Measurements from ENCODE around the gene ESRRB.

Gene ESRRB

GRCh38 chr14:76408877-76409276, 32.9 kb downstream of the ESRRB start:
- no peaks in the 10 kb centered on the region for H3K36me3 ChIP-seq (ENCODE audit: control insufficient read depth, insufficient read depth, low read length)
- H3K4me1 ChIP-seq (ENCODE audit: control insufficient read depth, insufficient read depth, low read length, poor library complexity, severe bottlenecking): no peaks in the 10 kb centered on the region
- WGBS, 2 experiments (ENCODE audit: insufficient coverage in 2 of 2): no CpG with 5 or more reads among the region's 1 CpG
- no peaks in the 10 kb centered on the region for H3K9me3 ChIP-seq (ENCODE audit: control insufficient read depth, low read length)
- no peak overlapping the region for H3K27ac ChIP-seq (ENCODE audit: low read depth, low read length, severe bottlenecking)
- no peak overlapping the region for H3K4me3 ChIP-seq (ENCODE audit: extremely low read depth, insufficient read depth, low read length, poor library complexity, severe bottlenecking)

- H3K4me1 ChIP-seq (ENCODE audit: control insufficient read depth, insufficient read depth, low read length, poor library complexity, severe bottlenecking): no peaks in the 10 kb centered on the region
- H3K36me3 ChIP-seq (ENCODE audit: control insufficient read depth, insufficient read depth, low read length): no peaks in the 10 kb centered on the region
- no peak overlapping the region for H3K27ac ChIP-seq (ENCODE audit: low read depth, low read length, severe bottlenecking)
- no peaks in the 10 kb centered on the region for H3K9me3 ChIP-seq (ENCODE audit: control insufficient read depth, low read length)
- H3K4me3 ChIP-seq (ENCODE audit: extremely low read depth, insufficient read depth, low read length, poor library complexity, severe bottlenecking): no peak overlapping the region
- 10 to 35% methylated on average over 3 of the region's 5 CpGs for whole genome bisulfite sequencing, 2 experiments (ENCODE audit: insufficient coverage in 2 of 2)
Observed at GRCh38 chr14:76412501-76412900, 36.6 kb downstream of the ESRRB start.

- no peaks in the 10 kb centered on the region for H3K36me3 ChIP-seq (ENCODE audit: control insufficient read depth, insufficient read depth, low read length)
- no peaks in the 10 kb centered on the region for H3K4me1 ChIP-seq (ENCODE audit: control insufficient read depth, insufficient read depth, low read length, poor library complexity, severe bottlenecking)
- WGBS, 2 experiments (ENCODE audit: insufficient coverage in 2 of 2): 87 to 90% methylated on average over 7 to 8 of the region's 23 CpGs
- H3K9me3 ChIP-seq (ENCODE audit: control insufficient read depth, low read length): no peaks in the 10 kb centered on the region
- H3K27ac ChIP-seq (ENCODE audit: low read depth, low read length, severe bottlenecking): no peak overlapping the region
- no peak overlapping the region for H3K4me3 ChIP-seq (ENCODE audit: extremely low read depth, insufficient read depth, low read length, poor library complexity, severe bottlenecking)
Observed at GRCh38 chr14:76413106-76413961, 37.4 kb downstream of the ESRRB start.

- Histone ChIP-seq H3K9me3 (ENCODE audit: control insufficient read depth, low read length) (no peaks in the 10 kb centered on the region), H3K36me3 (ENCODE audit: control insufficient read depth, insufficient read depth, low read length) (no peaks in the 10 kb centered on the region), H3K4me1 (ENCODE audit: control insufficient read depth, insufficient read depth, low read length, poor library complexity, severe bottlenecking) (no peaks in the 10 kb centered on the region), H3K27ac (ENCODE audit: low read depth, low read length, severe bottlenecking) (no peak overlapping the region), H3K4me3 (ENCODE audit: extremely low read depth, insufficient read depth, low read length, poor library complexity, severe bottlenecking) (no peak overlapping the region)
- 18 to 33% methylated on average over 6 to 14 of the region's 36 CpGs for WGBS, 2 experiments (ENCODE audit: insufficient coverage in 2 of 2)
Observed at GRCh38 chr14:76413962-76414600, 38.1 kb downstream of the ESRRB start.

- Histone ChIP-seq H3K4me3 (ENCODE audit: extremely low read depth, insufficient read depth, low read length, poor library complexity, severe bottlenecking) (no peak overlapping the region), H3K4me1 (ENCODE audit: control insufficient read depth, insufficient read depth, low read length, poor library complexity, severe bottlenecking) (no peaks in the 10 kb centered on the region), H3K9me3 (ENCODE audit: control insufficient read depth, low read length) (no peaks in the 10 kb centered on the region), H3K27ac (ENCODE audit: low read depth, low read length, severe bottlenecking) (no peak overlapping the region), H3K36me3 (ENCODE audit: control insufficient read depth, insufficient read depth, low read length) (no peaks in the 10 kb centered on the region)
- no CpG with 5 or more reads among the region's 3 CpGs for WGBS, 2 experiments (ENCODE audit: insufficient coverage in 2 of 2)
Observed at GRCh38 chr14:76419399-76419798, 43.5 kb downstream of the ESRRB start.

- no peak overlapping the region for H3K27ac ChIP-seq (ENCODE audit: low read depth, low read length, severe bottlenecking)
- 78 to 89% methylated on average over 2 to 3 of the region's 4 CpGs for WGBS, 2 experiments (ENCODE audit: insufficient coverage in 2 of 2)
- no peaks in the 10 kb centered on the region for H3K36me3 ChIP-seq (ENCODE audit: control insufficient read depth, insufficient read depth, low read length)
- H3K4me1 ChIP-seq (ENCODE audit: control insufficient read depth, insufficient read depth, low read length, poor library complexity, severe bottlenecking): no peaks in the 10 kb centered on the region
- no peaks in the 10 kb centered on the region for H3K9me3 ChIP-seq (ENCODE audit: control insufficient read depth, low read length)
- H3K4me3 ChIP-seq (ENCODE audit: extremely low read depth, insufficient read depth, low read length, poor library complexity, severe bottlenecking): no peak overlapping the region
Observed at GRCh38 chr14:76420827-76421226, 44.9 kb downstream of the ESRRB start.

DNA sequence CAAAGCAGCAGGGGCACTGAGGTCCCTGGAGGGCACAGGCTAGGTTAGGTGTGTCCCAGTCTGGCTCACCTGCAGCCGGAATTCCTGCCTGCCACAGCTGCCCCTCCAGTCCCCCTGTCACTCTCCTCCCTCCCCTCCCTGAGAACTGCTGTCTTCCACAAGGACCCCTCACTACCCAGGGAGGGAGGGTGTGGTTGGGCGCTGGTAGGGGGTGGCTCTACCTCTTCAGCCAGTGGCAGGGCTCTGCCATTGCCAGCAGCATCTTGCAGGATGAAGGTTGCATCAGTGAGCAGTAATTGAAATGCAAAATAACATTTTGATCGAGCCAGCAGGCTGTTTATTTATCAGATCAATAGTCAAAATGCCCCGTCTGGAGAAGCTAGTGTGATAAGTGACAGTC, 45.7 kb downstream of the ESRRB start:
- no peaks in the 10 kb centered on the region for H3K36me3 ChIP-seq (ENCODE audit: control insufficient read depth, insufficient read depth, low read length)
- H3K4me1 ChIP-seq (ENCODE audit: control insufficient read depth, insufficient read depth, low read length, poor library complexity, severe bottlenecking): no peaks in the 10 kb centered on the region
- H3K4me3 ChIP-seq (ENCODE audit: extremely low read depth, insufficient read depth, low read length, poor library complexity, severe bottlenecking): no peak overlapping the region
- 35 to 65% methylated on average over 2 of the region's 4 CpGs for WGBS, 2 experiments (ENCODE audit: insufficient coverage in 2 of 2)
- no peaks in the 10 kb centered on the region for H3K9me3 ChIP-seq (ENCODE audit: control insufficient read depth, low read length)
- no peak overlapping the region for H3K27ac ChIP-seq (ENCODE audit: low read depth, low read length, severe bottlenecking)

DNA sequence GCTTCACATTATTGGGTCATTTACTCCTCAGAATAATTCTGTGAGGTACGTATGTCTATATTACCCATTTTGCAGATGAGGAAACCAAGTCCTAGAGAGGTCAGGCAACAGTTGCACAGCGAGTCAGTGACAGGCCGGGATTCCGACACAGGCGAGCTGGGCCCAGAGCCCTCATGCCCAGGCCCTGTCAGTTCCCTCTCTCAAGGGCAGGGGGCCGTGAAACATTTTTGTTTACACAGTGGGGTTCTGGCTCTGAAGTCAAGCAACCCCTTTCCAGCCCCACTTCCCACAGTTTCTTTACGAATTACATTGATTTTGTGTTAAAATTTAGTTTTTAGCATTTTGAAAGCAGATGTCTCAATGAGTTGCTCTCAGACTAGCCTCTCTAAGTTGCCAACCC, 46.7 kb downstream of the ESRRB start:
- H3K27ac ChIP-seq (ENCODE audit: low read depth, low read length, severe bottlenecking): no peak overlapping the region
- H3K4me1 ChIP-seq (ENCODE audit: control insufficient read depth, insufficient read depth, low read length, poor library complexity, severe bottlenecking): no peaks in the 10 kb centered on the region
- H3K9me3 ChIP-seq (ENCODE audit: control insufficient read depth, low read length): no peaks in the 10 kb centered on the region
- H3K36me3 ChIP-seq (ENCODE audit: control insufficient read depth, insufficient read depth, low read length): no peaks in the 10 kb centered on the region
- no peak overlapping the region for H3K4me3 ChIP-seq (ENCODE audit: extremely low read depth, insufficient read depth, low read length, poor library complexity, severe bottlenecking)
- WGBS, 2 experiments (ENCODE audit: insufficient coverage in 2 of 2): 95 to 100% methylated on average over 5 to 7 of the region's 7 CpGs

GRCh38 chr14:76423534-76423933, 47.6 kb downstream of the ESRRB start:
- Histone ChIP-seq H3K36me3 (ENCODE audit: control insufficient read depth, insufficient read depth, low read length) (no peaks in the 10 kb centered on the region), H3K27ac (ENCODE audit: low read depth, low read length, severe bottlenecking) (no peak overlapping the region), H3K4me3 (ENCODE audit: extremely low read depth, insufficient read depth, low read length, poor library complexity, severe bottlenecking) (no peak overlapping the region), H3K9me3 (ENCODE audit: control insufficient read depth, low read length) (no peaks in the 10 kb centered on the region), H3K4me1 (ENCODE audit: control insufficient read depth, insufficient read depth, low read length, poor library complexity, severe bottlenecking) (no peaks in the 10 kb centered on the region)
- 91 to 100% methylated on average over 3 of the region's 5 CpGs for WGBS, 2 experiments (ENCODE audit: insufficient coverage in 2 of 2)

DNA sequence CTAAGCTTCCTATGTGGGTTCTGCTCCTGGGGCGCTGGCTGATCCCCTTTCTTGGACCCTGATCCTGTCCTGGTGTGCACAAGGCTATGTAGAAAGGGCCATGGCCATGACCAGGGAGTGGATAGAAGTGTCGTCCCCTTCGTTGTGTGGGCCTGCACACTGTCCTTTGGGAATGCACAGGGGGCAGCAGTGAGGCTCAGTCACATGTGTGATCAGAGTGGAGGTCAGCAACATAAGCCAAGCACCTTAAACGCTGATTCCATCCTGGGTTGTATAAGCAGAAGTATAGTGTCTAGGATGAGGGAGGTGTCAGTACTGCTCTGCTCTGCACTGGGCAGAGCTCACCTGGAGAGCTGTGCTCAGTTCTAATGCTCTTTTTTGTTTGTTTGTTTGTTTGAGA, 48.4 kb downstream of the ESRRB start:
- WGBS, 2 experiments (ENCODE audit: insufficient coverage in 2 of 2): 75 to 86% methylated on average over 4 of the region's 4 CpGs
- Histone ChIP-seq H3K4me1 (ENCODE audit: control insufficient read depth, insufficient read depth, low read length, poor library complexity, severe bottlenecking) (no peaks in the 10 kb centered on the region), H3K36me3 (ENCODE audit: control insufficient read depth, insufficient read depth, low read length) (no peaks in the 10 kb centered on the region), H3K9me3 (ENCODE audit: control insufficient read depth, low read length) (no peaks in the 10 kb centered on the region), H3K4me3 (ENCODE audit: extremely low read depth, insufficient read depth, low read length, poor library complexity, severe bottlenecking) (no peak overlapping the region), H3K27ac (ENCODE audit: low read depth, low read length, severe bottlenecking) (no peak overlapping the region)

GRCh38 chr14:76426161-76426696, 50.3 kb downstream of the ESRRB start:
- no peak overlapping the region for H3K27ac ChIP-seq (ENCODE audit: low read depth, low read length, severe bottlenecking)
- H3K4me3 ChIP-seq (ENCODE audit: extremely low read depth, insufficient read depth, low read length, poor library complexity, severe bottlenecking): no peak overlapping the region
- H3K36me3 ChIP-seq (ENCODE audit: control insufficient read depth, insufficient read depth, low read length): no peaks in the 10 kb centered on the region
- H3K4me1 ChIP-seq (ENCODE audit: control insufficient read depth, insufficient read depth, low read length, poor library complexity, severe bottlenecking): no peaks in the 10 kb centered on the region
- H3K9me3 ChIP-seq (ENCODE audit: control insufficient read depth, low read length): no peaks in the 10 kb centered on the region
- WGBS, 2 experiments (ENCODE audit: insufficient coverage in 2 of 2): no CpG with 5 or more reads among the region's 1 CpG

Measured in mesodermal cell (in vitro differentiated cells).